ENCODE measurements around the gene IL18. TPM values are rescaled to one million over a fixed set of nuclear protein-coding genes. Genes with fewer than 3 reads are reported as not detected.

The IL18 gene
- total RNA-seq, 4 donors from 2014 or later: 161 to 329 (median 184) TPM

DNA sequence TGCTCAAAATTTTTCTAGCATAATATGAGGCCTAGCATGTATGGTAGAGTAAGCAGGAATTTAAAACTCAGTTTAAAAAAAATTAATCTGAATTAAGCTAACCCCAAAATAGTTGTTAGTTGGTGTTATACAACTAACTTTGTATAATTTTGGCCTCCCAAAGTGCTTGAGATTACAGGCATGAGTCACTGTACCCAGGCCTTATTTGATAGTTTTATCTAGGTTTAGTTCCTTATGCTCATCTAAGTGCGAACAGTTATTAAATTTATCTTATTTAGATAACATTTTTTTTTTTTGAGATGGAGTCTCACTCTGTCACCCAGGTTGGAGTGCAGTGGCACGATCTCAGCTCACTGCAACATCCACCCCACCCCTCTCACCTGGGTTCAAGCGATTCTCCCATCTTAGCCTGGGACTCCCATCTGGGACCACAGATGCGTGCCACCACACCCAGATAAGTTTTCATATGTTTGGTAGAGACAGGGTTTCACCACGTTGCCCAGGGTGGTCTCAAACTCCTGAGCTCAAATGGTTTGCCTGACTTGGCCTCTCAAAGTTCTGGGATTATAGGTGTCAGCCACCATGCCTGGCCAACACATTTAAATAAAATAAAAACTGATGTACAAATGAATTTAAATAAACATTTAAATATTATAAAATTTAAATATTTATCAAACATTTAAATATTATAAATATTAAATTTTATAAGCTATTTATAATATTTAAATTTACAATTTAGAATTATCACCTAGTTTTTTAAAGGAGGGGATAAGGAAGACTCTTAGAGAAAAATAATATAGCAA is 7.5 kb downstream of the IL18 start:
- Histone ChIP-seq H3K4me3 (no peak overlapping the region), H3K27me3 (no peaks in the 10 kb centered on the region), H3K4me1 (peaks cover 34% of the 10 kb centered on the region), H3K36me3 (peaks cover 3% of the 10 kb centered on the region), H3K27ac (peak overlapping the region; percentile 51), H3K9me3 (no peaks in the 10 kb centered on the region)
- TF ChIP-seq POLR2A (IDR thresholded peaks at IDR 0.05) (no peak), POLR2AphosphoS5 (IDR thresholded peaks at IDR 0.05) (no peak), CTCF (IDR thresholded peaks at IDR 0.05) (no peak), EP300 (IDR thresholded peaks at IDR 0.05) (no peak)
- WGBS: 75% methylated on average over 5 of the region's 5 CpGs
- DNase-seq (ENCODE audit: low spot score in 2 of 2): no peak

DNA sequence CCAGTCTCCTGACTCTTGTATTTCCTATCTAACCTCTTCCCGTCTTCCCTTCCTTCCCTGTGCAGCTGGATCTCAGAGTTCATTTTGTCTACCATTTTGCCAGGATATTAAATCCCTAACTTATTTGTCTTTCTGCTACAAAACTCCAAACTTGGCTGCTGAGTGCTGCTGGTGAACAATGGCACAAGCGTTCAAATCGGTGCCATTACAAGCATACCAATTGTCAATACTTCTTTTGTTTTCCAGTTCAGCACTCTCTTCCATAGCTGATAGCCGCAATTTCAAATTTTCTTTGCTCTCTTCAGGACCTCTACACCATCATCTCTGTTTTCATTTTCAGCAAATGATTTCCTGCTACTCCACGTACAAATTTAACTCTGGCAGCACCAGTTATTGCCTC is 13.4 kb downstream of the IL18 start:
- TF ChIP-seq POLR2A (IDR thresholded peaks at IDR 0.05) (no peak), POLR2AphosphoS5 (IDR thresholded peaks at IDR 0.05) (no peak), EP300 (IDR thresholded peaks at IDR 0.05) (no peak), CTCF (IDR thresholded peaks at IDR 0.05) (no peak)
- Histone ChIP-seq H3K9me3 (no peaks in the 10 kb centered on the region), H3K27me3 (no peaks in the 10 kb centered on the region), H3K36me3 (peaks cover 12% of the 10 kb centered on the region), H3K4me1 (no peaks in the 10 kb centered on the region), H3K27ac (no peak overlapping the region), H3K4me3 (no peak overlapping the region)
- DNase-seq (ENCODE audit: low spot score in 2 of 2): no peak
- 70% methylated on average over 5 of the region's 5 CpGs for WGBS

DNA sequence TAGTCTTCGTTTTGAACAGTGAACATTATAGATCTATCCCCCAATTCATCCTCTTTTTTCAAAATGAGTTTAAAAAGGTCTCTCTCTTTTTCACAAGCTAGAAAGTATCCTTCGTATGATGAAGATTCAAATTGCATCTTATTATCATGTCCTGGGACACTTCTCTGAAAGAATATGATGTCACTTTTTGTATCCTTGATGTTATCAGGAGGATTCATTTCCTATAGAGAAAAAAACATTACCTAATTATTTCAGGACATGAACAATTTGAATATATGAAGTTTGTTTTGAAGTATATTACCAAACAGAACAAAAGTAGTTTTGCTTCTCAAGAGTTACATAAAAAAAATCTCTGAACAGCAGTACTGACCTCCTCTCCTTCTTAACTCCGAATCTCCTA is 20.3 kb downstream of the IL18 start:
- TF ChIP-seq POLR2A (IDR thresholded peaks at IDR 0.05): no peak
- no peak for TF ChIP-seq CTCF (IDR thresholded peaks at IDR 0.05)
- TF ChIP-seq EP300 (IDR thresholded peaks at IDR 0.05): no peak
- no peak for TF ChIP-seq POLR2AphosphoS5 (IDR thresholded peaks at IDR 0.05)
- Histone ChIP-seq H3K4me1 (no peaks in the 10 kb centered on the region), H3K36me3 (peaks cover 9% of the 10 kb centered on the region), H3K27ac (no peak overlapping the region), H3K27me3 (no peaks in the 10 kb centered on the region), H3K9me3 (no peaks in the 10 kb centered on the region), H3K4me3 (no peak overlapping the region)
- no peak for DNase-seq (ENCODE audit: low spot score in 2 of 2)
- 93% methylated on average over 3 of the region's 3 CpGs for WGBS

DNA sequence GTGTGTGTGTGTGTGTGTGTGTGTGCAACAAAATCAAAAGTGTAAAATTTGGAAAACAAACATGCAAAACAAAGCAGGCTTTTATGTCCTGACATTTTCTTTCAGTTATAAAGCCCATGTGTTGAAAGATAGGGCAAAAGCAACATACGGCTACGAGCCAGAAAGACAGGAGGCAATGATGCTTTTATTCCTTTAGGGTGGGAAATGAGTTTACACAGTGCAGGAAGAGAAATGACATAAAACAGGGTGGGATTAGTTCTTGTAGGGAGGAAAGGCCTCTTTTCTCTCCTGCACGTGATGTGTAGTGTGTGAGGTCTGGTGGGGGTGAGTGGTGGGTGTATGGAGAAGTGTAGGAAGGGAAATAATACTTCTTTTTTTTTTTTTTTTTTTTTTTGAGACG is 29.4 kb downstream of the IL18 start:
- no peak overlapping the region for H3K4me3 ChIP-seq
- TF ChIP-seq EP300 (IDR thresholded peaks at IDR 0.05) (no peak), CTCF (IDR thresholded peaks at IDR 0.05) (no peak)
- no peaks in the 10 kb centered on the region for H3K36me3 ChIP-seq
- no peak for DNase-seq (ENCODE audit: low spot score in 2 of 2)
- H3K4me1 ChIP-seq: peaks cover 21% of the 10 kb centered on the region
- no peaks in the 10 kb centered on the region for H3K9me3 ChIP-seq
- H3K27me3 ChIP-seq: no peaks in the 10 kb centered on the region
- no peak overlapping the region for H3K27ac ChIP-seq
- 85% methylated on average over 4 of the region's 4 CpGs for WGBS

DNA sequence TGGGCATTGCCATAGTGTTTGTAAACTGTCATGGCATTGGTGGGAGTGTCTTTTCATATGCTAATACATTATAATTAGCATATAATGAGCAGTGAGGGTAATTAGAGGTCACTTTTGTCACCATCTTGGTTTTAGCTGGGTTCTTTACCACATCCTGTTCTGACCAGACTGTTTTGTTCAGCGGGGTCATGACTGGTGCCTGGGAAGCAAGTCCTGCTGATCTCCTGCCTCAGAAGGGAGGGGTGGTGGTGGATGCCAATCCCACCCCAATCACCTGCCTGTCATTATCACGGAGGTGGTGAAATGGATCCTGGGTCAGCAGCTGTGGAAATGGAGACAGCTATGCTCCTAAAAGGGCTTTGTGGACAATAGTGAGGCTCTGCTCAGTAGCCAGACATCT is 31.2 kb downstream of the IL18 start:
- Histone ChIP-seq H3K27ac (no peak overlapping the region), H3K36me3 (no peaks in the 10 kb centered on the region), H3K27me3 (no peaks in the 10 kb centered on the region), H3K9me3 (no peaks in the 10 kb centered on the region), H3K4me1 (peaks cover 37% of the 10 kb centered on the region), H3K4me3 (no peak overlapping the region)
- 66% methylated on average over 2 of the region's 2 CpGs for WGBS
- no peak for DNase-seq (ENCODE audit: low spot score in 2 of 2)
- TF ChIP-seq POLR2AphosphoS5 (IDR thresholded peaks at IDR 0.05) (no peak), EP300 (IDR thresholded peaks at IDR 0.05) (no peak), CTCF (IDR thresholded peaks at IDR 0.05) (no peak), POLR2A (IDR thresholded peaks at IDR 0.05) (no peak)

All from suprapubic skin (tissue), 4 donors.